Fibroblast of skin of scalp (primary cell): ENCODE results near the gene LDLRAD4.
A peak's percentile ranks its signal among the peaks of the same experiment; 100 is the strongest.

Experiments
- DNase-seq: peaks from one replicate; pipeline ENCODE4 v3.0.0-alpha.2; 2013

Gene LDLRAD4

DNA sequence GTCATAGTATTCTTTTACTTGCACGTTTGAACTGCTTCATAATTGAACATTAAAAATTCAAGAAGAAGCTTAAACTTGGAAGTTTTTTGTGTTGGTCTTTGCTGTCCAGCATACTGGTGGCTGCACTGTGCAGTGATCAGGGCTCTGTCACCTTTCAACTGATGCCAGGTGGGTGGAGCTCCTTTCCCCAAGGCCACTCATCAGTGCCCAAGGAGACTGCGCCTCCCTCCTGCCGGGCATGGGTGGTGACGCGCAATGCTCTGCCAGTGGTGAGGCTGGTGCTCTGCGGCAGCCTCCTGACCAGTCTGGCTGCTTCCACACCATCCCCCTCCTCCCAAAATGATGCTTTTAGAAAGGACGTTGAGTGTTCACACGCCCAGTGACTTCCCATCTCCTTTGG is 16.0 kb upstream of the LDLRAD4 start:
- DNase-seq: no peak

DNA sequence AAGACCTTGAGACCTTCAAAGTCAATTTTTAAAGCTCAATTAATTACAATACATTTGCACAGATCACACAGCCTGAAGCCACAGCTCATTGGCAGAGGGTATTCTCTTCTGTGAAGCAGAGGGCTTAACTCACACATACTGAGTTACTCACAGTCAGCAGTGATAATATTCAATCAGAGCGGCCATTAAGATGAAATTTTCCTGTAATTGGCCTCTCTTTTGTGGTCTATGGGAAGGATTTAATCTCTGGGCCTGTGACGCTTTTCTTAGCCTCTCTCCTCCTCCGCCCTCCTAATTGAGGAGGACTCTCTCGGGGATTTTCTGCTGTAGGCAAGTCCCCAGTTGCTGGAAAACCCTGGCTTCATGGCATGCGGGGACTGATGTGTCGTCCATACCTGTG is 12.3 kb upstream of the LDLRAD4 start:
- DNase-seq: no peak

DNA sequence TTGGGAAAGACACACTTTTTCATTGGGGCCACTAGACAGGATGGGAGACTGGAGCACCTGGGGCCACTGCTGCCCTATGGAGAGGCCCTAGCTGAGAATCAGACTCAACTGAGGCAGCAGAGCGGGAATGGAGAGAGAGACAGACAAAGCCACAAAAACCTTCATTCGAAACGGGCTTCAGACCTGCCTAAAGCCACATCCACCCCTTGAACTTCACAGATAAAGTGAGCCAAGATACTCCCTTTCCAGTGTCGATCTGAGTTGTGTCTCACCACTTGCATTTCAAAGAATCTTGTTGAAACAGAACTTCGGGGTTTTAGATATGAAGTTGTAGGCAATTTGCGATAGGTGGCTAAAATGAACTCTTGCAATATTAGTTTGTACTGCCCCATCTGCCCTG is 11.3 kb upstream of the LDLRAD4 start:
- DNase-seq: no peak

DNA sequence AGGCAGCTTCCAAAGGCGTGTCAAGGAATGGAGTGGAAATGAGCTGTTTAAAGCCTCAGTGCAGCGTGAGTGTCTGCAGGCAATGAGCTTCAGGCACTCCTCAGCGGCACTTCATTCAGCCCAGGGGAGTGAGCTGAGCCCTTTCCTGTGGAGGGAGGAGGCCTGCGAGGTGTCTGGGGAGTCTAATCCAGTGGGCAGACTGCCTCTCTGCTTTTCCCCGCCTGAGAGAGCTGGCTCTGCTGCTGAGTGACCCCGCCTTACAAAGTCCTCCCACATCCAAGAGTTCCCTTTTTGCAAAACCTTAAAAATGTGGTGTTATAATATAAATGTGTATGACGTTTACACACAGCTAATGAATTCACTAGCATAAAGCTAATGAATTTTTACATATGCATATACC is 7.0 kb upstream of the LDLRAD4 start:
- no peak for DNase-seq

DNA sequence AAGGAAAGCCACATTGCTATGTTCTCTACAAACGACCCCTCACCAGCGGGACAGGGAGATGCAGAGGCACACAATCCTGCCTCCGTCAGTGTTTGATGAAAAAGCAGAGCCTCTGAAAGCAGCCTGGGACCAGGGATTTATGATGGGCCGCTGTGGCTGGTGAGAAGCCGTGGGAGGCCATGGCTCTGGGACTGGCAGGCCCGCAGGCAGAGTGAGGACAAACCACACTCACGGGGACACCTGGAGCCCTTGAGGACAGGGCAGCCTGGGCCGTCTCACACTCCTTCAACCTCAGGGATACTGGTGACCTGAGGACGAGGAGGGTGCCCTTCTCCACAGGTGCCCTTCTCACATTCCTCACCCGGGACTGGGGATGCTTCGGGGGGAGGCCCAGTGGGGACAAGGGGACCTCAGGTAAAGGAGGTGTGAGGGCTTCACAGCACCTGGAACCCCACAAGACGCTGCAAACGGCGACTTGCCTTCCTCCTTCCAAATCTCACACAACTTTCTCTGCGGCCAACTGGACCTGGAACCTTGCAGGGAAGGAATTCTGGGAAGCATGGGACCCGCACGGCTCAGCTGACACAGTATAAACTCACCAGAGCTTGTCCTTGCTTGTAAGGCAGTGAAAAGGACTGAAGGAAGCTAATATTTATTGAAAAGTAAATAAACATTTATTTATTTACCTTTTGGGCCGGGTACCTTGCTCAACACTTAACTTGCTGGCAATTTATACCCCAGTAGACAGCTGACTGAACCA is 5.3 kb upstream of the LDLRAD4 start:
- DNase-seq: no peak

DNA sequence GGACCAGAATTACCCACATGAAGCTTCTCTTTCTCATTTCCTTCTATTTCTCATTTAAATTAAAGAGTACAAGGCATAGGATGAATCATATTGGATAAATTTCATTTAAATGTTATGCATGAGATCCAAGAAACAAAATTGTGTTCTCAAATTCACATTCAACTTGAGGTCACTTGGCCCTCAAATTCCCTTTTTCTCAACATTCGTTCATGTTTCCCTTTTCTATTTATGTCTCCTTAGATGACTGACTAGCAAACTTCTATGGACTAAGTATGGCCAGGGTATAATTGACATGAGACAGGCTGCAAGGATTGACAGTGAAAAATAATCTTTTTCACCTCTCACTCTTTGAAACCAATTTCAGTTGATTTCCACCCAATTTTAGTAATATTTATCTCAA is 4.0 kb upstream of the LDLRAD4 start:
- no peak for DNase-seq

DNA sequence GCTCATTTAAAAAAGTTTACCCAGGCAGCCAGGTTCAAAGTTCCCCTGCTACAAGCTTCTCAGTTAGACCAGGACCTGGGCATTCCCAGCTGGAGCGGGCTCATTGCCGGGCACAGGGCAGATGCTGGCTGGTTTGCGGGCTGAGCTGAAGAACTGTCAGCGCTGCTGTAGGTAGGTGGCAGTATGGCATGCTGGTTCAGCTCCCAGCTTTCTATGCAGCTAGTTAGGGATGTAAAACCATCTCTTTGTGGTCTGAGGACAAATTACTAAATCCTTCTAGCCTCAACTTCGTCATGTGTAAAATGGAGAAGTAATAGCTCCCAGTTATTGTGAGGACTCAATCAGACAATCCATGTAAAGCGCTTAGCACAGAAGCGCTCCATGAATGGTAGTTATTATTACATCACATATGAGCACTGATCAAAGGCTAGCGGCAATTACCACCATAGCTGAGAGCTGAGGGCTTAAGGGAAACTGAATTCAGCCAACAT is 2.4 kb upstream of the LDLRAD4 start:
- DNase-seq: peak; percentile 71

DNA sequence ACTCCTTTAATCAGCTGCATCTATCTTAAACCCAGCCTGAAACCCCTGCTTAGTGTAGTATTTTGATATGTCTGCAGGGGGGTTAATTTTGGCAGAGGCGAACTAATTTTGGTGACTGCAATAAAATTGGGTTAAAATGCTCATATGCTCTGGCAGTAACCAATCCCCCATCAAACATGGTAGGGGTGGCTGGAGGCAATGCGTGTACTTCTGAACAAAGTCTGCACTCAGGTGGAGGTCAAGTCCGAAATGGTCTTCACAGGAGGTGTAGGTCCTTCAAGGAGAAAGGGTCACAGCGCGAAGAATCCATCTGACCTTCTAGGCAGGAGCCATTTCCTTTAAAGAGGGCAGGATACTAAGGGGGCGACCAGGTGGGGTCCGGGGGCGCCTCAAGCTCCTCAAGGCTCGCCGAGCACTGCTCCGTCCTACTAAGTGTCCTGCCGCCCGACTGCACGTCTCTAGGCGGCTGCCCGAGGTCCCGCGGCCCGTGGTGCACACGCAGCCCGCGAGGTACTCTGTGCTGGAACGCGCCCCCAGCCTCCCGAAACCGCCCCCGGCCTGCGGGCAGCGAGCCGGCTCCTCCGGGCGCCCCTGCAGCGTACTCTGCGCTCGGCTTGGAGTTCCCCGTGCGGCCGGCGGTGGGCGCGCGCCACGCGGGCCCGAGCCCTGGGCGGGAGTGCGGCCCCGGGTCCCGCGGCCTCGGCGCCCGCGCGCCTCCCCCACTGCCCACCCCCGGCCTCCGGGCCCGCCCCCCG is 1.7 kb upstream of the LDLRAD4 start:
- peak; percentile 23 for DNase-seq

DNA sequence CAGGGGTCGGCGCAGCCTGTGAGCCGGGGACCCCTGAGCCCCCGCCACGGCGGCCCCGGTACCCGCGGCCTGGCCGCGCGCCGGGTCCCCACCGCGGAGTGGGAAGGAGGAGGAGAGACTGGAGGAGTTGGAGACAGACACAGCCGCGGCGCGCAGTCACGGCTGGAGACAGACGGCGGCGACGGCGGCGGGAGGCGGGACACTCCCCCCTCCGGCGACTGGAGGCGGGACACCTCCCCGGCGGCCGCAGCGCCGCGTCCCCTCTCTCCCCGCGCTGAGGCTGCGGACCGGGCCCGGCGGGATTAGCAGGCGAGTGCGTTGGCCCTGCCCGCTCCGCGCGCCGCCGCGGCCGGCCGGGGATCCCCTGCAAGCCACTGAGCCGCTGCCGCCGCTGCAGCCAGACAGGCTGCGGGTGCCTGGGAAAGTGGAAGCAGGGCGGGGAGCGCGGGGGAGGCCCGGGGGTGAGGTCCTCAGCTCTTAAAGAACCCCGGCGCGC is 1.0 kb upstream of the LDLRAD4 start:
- DNase-seq: peak; percentile 39

DNA sequence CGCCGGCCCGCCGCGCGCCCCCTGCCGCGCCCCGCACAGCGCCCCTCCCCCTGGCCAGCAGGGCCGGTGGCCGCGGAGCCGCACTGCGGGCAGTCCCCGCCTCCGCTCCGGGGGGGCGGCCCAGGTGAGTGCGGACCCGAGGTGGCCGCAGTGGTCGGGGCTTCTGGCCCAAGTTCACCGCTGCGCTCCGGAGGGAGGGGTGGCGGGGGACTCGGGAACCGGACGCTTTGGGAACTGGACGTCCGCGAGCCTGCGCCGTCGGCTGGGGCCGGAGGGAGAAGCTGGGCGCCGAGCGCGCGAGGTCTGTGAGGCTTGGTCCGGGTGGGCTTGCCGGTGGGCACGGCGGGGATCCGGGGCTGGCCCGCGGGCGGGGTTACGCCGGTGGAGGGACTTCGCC is 591 bp upstream of the LDLRAD4 start:
- DNase-seq: no peak

DNA sequence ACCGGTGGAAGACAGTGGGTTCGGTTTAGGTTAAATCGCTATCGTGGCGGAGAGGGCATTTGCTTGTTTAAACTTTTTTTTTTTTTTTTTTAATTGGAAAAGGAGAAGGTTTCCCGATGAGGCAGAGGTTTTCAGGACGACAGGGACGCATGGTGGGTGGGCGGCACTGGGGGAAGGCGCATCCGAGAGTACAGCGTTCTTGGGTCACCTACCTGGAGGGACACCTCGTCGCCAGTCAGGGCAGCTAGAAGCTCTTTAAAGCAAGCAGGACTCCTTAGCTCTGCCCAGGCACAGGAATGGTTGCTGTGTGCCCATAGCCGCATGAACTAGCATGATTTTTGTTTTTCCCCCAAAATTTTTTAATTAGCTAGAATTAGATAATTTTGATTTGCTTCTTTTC is 437 bp downstream of the LDLRAD4 start:
- DNase-seq: no peak

DNA sequence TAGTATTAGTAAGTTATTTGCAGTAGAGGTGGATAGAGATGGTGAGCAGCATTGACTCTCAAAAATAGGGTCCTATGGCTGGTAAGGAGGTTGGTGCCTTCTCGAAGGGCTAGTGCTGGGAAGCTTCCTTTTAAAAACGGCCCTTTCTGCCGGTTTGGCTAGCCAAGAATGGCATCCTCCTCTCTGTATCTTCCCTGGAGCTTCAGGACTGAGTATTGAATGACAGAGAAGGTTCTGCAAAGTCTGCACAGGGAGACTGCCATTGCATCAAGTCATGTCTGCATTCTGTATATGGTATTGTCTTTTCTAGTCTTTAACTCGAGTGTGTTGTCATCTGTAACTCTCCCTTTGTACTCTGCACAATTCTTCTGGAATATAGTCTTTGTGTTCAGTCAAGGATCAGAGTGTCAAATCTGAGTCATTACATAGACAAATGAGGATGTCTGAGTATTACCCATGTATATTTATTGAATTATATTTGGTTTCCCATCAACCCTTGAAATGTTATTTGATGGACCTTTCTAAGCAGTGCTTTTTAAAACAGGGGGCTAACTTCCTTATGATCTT is 1.1 kb downstream of the LDLRAD4 start:
- DNase-seq: no peak

DNA sequence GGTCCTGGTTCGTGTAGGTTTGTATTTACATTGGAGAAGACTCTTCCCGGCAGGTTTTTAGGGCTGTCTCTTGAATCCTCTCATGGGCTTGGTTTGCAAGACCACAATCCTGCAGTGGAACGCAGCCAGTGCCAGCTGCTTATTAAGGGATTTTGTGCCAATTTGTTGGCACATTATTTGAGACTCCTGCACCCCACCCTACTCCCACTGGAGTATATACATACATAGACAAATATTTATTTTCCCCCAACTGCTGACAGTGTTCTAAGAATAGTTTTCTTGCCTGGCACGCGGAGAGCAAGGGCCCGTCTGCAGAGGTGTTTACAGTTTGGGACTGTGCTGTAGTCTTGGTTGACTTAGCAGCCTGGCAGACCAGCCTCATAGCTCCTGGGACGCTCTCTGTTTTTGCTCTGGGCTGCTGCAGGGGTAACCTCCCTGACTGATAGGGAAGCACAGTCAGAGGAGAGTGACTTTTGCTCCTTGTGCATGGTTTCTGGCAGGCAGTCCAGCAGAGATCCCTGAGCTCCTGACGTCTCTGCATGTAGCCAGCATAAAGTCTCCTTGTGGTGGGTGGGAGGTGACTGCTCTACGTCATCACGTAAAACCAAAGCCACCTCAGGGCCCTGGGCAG is 1.9 kb downstream of the LDLRAD4 start:
- DNase-seq: no peak

DNA sequence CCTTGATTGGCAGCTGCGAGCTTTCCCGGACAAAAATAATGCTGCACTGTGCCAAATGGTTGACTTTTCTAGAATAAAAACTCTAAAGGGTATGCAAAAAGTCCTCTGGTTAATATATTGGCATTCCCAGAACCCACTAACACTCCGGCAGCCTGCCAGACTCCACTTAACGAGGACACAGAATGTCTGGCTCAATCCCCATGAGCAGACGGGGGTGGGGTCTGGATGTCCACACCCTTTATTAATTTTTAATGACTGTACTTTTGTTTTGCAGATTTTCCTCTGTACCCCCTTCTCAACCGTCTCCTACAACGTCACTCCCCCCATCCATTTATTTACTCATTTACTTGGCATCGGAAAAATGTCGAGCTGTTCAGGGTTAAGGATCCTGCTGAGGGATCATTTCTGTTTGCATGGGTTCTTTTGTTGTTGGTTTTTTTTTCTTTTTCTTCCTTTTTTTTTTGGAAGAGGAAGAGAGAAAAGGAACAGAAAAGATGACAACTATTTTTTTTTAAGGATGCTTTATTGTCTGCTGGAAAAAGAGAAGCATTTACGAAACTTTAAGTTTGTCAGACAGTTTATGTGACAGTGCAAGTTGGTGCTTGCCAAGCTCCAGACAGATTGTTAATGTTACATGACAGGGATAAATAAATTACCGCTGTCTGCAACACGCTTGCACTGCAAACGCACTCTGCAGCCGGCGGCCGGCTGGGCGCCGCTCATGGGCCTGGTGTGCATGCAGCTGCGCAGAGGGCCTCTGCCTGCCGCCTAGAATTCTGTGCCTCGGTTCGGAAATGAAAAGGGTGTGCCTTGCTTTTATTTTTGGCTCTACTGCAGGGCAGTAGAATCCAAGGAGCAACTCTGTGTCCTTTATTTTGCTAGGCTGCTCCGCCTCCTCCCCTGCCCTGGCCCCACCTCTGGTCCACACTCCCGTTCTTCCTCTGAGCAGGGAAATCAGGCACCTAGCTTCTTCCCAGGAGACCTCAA is 3.6 kb downstream of the LDLRAD4 start:
- DNase-seq: peak; percentile 74

DNA sequence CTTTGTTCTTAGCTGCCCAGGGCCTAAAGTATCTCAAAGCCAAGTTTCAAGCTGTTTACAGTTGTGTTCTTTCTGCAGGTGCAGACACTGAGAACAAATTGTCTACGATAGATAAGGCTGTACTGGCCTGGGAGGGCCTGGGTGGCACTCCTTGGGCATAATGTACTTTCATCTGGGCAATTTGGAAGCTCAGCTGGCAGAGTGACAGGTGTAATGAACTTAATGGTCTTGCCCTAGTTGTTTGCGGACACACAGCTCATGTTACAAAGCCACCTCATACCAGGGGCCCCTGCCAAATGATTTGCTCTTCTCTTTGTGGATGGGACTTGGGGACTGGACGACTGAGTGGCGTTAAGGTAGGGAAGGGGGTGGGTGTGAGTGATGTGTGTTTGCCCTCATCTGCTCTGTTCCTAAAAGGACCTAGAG is 4.3 kb downstream of the LDLRAD4 start:
- no peak for DNase-seq

DNA sequence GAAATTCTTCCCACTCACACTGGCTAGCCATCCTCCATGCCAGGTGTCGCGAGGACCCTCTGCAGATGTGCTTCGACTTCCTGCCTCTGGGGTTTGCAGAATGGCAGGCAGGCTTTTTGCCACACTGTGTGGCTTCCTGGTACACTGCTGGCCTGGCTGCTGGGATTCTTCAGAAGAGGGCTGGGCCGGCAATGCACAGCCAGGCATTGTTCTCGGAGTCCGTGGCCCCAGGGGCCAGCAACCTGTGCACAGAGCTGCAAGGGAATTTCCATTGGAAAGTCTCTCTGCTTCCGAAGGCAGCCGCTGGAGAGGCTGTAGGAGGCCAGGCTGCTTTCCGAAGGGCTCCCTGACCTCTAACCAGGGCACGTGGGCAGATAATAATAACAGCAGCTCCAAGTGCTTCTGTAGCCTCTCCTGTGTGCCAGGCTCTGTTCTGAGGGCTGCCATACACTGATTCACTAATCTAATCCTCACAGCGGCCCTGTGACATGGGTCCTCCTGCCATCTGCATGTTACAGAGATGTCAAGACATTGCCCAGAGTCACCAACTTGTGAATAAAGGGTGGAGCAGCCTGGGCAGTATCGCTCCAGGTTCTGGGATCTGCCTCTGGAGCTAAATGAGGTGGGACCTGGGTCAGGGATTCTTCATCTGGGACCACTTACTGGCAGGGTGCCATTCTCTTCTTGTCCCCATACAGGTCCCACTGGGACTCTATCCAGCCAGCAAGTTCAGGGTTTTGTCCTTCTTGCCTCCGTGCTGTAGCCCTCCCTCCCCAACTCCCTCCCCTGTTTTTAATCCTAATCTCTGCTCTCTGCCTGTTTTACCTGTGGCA is 5.0 kb downstream of the LDLRAD4 start:
- no peak for DNase-seq

DNA sequence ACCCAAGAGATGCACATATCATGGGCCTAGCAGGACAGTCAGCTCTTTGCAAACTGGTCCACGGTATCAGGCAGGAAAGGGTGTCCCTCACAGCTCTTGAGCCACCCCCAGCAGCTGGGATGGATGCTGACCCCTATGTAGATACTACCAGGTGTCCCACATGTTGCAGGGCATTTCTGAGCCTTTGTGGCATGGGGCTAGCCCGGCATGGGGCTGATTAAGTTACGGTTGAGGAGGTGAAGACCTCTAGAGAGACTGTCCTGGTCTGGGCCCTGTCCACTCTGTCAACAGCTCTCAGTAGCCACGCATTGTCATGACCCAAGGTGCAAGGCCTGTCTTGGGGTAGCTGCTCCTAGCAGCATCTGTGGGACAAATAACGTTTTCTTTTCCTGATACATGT is 6.7 kb downstream of the LDLRAD4 start:
- DNase-seq: no peak

DNA sequence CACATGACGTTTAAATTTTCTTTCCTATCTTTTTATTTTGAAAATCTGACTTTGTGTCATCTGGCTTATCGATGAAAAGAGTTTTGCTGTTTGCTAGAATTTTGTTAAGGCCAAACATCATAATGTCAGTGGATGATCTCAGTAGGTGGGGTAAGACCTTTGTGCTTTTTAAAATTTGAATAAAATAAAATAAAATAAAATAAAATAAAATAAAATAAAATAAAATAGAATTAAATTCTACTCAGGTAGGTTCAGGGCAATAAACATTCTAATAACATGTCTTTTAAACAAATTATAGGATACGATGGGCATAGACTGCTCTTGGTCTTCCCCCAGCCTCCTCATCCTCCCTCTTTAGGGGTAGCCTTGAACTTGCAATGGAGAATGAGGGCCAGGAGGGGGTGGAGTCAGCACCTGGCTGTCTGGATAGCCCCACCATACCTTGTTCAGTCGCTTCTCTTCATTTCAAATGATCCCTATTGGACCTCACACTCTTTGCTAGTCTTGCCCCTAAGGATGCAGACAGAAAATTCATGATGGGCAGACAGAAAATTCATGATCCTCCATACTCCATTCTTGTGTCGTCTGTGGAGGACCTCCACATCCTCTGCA is 8.1 kb downstream of the LDLRAD4 start:
- DNase-seq: no peak

DNA sequence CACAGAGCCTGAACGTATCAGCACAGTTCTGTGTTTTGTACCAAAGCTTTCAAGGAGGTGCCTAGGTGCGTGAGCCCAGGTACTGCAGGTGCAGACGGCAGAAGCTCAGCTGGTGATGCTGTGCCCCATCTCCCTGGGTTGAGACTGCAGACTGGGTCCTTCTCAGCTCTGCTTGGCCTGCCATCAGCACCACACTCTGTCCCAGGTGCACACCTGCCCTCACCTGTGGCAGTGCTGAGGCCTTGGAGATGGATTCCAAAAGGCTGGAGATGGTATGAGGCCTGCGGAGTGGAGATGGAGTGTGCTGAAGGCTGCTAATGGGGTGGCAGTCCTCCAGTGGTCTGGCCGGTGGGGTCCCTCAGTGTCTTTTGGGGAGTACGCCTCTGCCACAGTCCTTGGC is 9.3 kb downstream of the LDLRAD4 start:
- no peak for DNase-seq

DNA sequence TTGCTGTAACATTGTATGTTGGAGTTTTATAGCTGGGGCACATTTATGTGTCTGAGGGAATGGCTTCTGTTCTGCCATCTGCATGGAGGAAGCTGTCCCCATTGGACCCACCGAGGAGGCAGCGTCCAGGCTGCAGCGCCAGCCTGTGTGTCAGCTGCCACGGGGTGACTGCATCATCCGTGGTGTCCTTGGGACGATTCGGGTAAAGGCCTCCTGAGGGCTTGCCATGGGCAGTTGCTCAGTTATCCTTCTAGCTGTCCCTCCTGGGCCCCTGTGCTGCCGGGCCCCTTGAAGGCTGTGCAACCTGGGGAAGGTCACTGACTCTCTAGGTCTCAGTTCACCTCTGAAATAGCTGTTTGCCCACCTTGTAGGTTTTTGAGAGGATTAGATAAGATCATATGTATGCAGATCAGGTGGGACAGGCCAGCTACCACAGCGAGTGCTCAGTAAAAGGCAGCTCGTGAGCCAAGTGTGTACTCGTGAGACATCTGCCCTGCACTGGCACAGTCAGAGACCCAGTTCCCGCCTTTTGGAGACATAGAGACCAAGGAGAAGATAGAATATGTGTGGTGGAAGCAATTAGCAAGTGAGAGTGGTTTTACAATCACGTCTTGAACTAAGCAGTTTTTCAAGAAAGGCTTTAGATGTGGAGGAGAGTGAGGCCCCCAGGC is 10.6 kb downstream of the LDLRAD4 start:
- DNase-seq: no peak
